Measurements from ENCODE around the gene PCNT.

GRCh38 chr21:46412521-46413364, 88.8 kb downstream of the PCNT start:
- TF ChIP-seq SMARCA4 (IDR thresholded peaks at IDR 0.05): no peak
- TF ChIP-seq NR3C1 (CRISPR knock-in tag; IDR thresholded peaks at IDR 0.05): no peak
- TF ChIP-seq ZBTB8A (IDR thresholded peaks at IDR 0.05; ENCODE audit: partially characterized antibody): no peak
